Measurements from ENCODE around the gene VPS54.

DNA sequence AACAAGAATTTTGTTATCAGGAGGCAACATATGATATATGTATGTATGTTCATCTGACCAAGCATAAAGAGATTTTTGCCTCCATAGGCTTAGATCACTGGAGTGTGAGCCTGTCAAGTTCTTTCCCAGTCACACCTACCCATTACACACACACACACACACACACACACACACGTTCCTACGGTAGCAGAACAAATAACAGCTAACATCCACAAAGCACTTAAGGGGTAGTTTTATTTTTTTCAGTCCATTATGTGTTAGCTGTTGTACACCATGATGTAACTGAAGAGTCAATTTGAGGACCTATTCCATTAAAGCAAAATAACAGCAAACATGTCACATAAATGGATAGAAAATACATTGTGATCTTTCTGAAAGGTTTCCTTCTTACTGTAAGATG, 138.0 kb downstream of the VPS54 start:
- no peak for TF ChIP-seq EZH2 (IDR thresholded peaks at IDR 0.05)
- TF ChIP-seq, protein P1, sequence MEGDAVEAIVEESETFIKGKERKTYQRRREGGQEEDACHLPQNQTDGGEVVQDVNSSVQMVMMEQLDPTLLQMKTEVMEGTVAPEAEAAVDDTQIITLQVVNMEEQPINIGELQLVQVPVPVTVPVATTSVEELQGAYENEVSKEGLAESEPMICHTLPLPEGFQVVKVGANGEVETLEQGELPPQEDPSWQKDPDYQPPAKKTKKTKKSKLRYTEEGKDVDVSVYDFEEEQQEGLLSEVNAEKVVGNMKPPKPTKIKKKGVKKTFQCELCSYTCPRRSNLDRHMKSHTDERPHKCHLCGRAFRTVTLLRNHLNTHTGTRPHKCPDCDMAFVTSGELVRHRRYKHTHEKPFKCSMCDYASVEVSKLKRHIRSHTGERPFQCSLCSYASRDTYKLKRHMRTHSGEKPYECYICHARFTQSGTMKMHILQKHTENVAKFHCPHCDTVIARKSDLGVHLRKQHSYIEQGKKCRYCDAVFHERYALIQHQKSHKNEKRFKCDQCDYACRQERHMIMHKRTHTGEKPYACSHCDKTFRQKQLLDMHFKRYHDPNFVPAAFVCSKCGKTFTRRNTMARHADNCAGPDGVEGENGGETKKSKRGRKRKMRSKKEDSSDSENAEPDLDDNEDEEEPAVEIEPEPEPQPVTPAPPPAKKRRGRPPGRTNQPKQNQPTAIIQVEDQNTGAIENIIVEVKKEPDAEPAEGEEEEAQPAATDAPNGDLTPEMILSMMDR (IDR thresholded peaks at IDR 0.05) = no peak
- no peak for TF ChIP-seq EZH2phosphoT487 (IDR thresholded peaks at IDR 0.05)
